DMS53 (cell line): ENCODE results near the gene RASAL2.
A peak's percentile ranks its signal among the peaks of the same experiment; 100 is the strongest.

Experiments
- DNase-seq: peaks from one replicate; lab custom pipeline; 2025; lab: John Stamatoyannopoulos, UW

Gene RASAL2

GRCh38 chr1:178283409-178283808 is 189.5 kb downstream of the RASAL2 start:
- DNase-seq, result no peak

- DNase-seq, result no peak
Observed at GRCh38 chr1:178284058-178284457, 190.2 kb downstream of the RASAL2 start.

- no peak for DNase-seq
Observed at GRCh38 chr1:178291166-178291565, 197.3 kb downstream of the RASAL2 start.

DNA sequence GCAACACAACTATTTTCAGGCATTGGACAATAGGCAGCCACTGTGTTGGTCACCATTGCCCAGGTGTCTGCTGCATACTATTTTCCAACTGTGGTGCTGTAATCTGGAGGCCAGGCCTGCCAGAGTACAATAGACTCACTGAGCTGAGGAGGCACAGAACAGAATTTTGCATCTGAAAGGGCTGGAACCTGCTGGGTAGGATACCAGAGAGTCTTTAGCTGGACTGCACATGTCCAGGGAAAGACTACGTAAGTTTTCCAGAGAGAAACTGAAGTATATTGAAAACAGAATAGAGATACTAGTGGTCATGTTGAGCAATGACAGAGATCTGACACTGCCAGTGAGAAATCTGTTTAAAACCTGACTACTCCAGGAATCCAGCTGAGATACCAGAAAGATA is 200.8 kb downstream of the RASAL2 start:
- no peak for DNase-seq

DNA sequence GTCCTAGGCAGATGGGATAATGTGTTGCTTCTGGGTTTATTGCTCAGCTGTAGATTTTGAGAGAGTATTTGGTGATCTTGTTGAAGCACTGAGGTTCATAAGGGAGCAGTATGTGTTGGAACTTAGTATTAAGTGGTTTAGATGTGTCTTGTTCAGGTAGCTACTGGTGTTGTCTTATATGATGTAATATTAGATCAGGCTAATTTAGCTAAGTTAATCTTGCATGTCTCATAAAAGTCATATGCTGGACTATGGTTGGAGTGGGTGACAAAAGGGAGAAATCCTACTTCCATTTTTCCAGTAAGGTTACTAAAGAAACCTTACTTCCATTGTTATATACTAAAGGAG is 206.4 kb downstream of the RASAL2 start:
- no peak for DNase-seq

DNA sequence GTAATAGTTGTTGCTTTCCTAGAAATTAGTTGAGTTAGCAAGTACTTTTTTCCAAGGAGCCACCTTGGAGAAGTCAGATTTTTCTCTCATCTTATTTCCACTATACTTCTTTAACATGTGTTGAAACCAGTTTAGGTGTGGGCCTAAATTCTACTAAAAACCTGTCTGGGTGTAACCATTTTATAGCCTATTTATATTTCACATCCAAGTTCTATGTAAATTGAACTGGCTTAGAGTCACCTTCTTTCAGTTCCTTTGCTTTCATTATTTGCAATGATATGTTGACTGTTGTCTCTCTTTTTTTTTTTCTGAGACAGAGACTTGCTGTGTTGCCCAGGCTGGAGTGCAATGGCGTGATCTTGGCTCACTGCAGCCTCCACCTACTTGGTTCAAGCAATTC is 207.2 kb downstream of the RASAL2 start:
- no peak for DNase-seq

DNA sequence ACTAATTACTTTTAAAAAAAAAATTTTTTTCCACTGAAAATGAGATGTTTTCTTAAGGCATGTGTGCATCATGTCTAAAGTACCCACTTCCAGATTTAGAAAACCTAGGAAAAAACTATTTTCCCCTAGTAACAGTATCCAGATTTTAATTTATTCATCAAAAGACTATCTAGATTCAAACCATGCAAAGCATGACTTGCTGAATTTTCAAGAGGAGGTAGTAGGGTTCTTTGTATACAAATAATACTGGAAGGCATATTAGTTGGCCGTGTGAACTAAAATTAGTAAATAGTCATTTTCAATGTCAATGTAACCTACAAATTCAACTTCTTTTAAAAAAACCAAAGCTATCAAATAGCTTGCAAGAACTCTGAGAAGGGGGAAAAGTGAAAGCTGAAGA is 213.4 kb downstream of the RASAL2 start:
- DNase-seq, result no peak

GRCh38 chr1:178308438-178308837 is 214.5 kb downstream of the RASAL2 start:
- peak; percentile 16 for DNase-seq

GRCh38 chr1:178310685-178311105 is 216.8 kb downstream of the RASAL2 start:
- DNase-seq, result peak; percentile 91

GRCh38 chr1:178311164-178311563 is 217.3 kb downstream of the RASAL2 start:
- DNase-seq, result no peak

DNA sequence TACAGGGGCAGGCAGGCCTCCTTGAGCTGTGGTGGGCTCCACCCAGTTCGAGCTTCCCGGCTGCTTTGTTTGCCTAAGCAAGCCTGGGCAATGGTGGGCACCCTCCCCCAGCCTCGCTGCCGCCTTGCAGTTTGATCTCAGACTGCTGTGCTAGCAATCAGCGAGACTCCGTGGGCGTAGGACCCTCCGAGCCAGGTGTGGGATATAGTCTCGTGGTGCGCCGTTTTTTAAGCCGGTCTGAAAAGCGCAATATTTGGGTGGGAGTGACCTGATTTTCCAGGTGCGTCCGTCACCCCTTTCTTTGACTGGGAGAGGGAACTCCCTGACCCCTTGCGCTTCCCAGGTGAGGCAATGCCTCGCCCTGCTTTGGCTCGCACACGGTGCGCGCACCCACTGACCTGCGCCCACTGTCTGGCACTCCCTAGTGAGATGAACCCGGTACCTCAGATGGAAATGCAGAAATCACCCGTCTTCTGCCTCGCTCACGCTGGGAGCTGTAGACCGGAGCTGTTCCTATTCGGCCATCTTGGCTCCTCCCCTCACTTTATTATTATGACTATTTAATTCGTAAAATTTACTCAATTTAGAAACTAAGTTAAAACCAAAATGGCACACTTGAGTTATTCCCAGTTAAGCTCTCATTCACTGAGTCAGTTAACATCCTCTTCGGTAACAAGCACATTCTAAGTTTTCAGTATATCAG is 226.5 kb downstream of the RASAL2 start:
- DNase-seq, result peak; percentile 7

DNA sequence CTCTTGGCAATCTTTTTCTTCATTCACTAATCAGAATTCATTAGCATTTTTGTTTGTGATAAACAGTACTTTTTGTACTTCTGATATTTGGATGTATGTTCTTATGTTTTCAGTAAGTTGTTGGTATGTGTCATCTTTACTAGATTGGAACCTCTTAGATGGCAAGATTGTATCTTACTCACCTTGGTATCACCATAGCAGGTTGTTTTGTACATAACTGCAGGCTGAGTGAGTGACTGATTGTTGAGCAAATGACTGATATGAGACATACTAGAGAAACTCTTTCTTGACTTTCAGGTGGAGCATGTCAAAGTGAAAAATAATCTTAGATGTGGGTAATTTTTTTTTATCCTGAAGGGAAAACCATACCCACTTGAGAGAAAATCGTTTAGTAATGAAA is 229.2 kb downstream of the RASAL2 start:
- DNase-seq, result no peak

DNA sequence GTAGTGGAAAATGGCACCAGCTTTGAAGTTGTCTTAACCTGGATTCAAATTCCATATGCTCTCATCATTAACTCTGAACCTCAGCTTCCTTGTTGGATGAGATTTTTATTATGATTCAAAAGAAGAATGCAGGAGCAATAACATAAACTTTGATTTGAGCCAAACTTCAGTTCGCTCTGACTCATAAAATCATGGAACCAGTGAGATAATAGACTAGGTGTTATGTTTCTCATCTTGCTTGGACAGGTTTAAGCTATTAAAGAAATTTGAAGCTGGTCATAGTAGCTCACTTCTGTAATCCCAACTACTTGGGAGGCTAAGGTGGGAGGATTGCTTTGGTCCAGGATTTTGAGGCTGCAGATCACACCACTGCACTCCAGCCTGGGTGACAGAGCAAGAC is 230.1 kb downstream of the RASAL2 start:
- no peak for DNase-seq

DNA sequence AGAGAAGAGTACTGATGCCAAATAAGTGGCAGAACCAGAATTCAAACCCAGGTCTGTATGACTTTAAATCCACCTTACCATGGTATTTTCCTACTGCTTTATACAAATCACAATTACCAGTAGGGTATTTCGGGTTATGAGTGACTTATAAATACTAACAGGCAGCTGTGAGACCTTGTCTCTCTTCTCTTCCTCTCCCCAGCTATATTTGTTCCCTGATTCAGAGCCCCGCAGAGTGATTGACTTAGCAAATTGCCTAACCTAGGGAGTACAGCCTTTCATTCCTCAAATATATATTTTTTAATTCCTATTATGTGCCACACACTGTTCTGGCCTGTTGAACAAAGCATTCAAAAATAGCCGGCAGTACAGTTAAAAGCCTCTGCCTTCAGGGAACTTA is 234.8 kb downstream of the RASAL2 start:
- DNase-seq, result no peak

DNA sequence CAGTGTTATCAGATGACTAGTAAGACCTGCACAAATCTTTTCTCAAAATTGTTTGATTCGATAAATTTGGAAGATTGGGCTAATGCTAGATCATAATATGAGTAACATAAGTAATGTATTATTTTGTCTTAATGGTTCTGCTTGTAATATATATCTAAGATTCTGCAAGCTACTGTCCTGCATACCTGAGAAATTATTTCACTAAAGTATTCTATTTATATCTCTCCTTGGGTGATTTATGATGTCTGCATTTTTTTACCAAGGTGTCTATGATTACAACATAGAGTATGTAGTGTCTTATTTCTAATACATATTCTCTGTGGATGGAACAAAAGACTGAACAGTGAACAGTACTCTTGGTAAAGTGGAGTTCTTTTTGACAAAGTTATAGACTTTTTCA is 236.2 kb downstream of the RASAL2 start:
- no peak for DNase-seq

- DNase-seq, result peak; percentile 7
Observed at GRCh38 chr1:178330848-178331497, 237.1 kb downstream of the RASAL2 start.

- DNase-seq, result no peak
Observed at GRCh38 chr1:178335426-178335825, 241.5 kb downstream of the RASAL2 start.

- no peak for DNase-seq
Observed at GRCh38 chr1:178337091-178337706, 243.3 kb downstream of the RASAL2 start.

- DNase-seq, result no peak
Observed at GRCh38 chr1:178339834-178340233, 245.9 kb downstream of the RASAL2 start.

- no peak for DNase-seq
Observed at GRCh38 chr1:178341261-178341956, 247.5 kb downstream of the RASAL2 start.

- no peak for DNase-seq
Observed at GRCh38 chr1:178342745-178343144, 248.8 kb downstream of the RASAL2 start.

- DNase-seq, result peak; percentile 56
Observed at GRCh38 chr1:178344513-178345091, 250.7 kb downstream of the RASAL2 start.

DNA sequence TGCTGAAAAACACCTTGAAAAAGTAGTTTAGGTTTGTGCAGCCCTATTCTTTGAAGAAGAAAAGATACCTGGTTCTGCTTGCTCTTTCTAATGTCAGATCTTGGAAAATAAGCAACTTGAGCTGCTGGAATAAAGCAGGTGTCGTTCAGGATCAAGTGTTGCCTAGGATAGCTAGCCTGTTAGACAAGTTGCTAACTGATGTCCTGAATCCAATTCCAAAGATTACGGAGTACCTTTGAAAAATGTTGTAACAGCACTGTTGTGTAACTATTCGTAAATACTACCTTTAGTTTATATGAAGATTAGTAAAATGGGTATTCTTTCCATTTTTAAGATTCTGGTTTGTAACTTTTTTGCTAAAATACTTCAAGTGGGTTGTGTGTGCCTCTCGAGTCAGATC is 251.3 kb downstream of the RASAL2 start:
- no peak for DNase-seq
